ENCODE measurements around the gene SHISAL2A.

- TF ChIP-seq SP1 (IDR thresholded peaks at IDR 0.05) (no peak), FOXA1 (IDR thresholded peaks at IDR 0.05) (no peak), RAD21 (IDR thresholded peaks at IDR 0.05) (no peak), TAF1 (conservative IDR thresholded peaks at IDR 0.05) (no peak), JUND (IDR thresholded peaks at IDR 0.05) (no peak), REST (IDR thresholded peaks at IDR 0.05) (no peak), YY1 (IDR thresholded peaks at IDR 0.05) (no peak), GABPA (IDR thresholded peaks at IDR 0.05 in 1 of 2, conservative IDR thresholded peaks at IDR 0.05 in 1 of 2) (no peak), ATF3 (IDR thresholded peaks at IDR 0.05) (no peak), HNF4G (IDR thresholded peaks at IDR 0.05) (no peak), ZBTB33 (IDR thresholded peaks at IDR 0.05) (no peak), FOXA2 (IDR thresholded peaks at IDR 0.05) (no peak)
- TF ChIP-seq, protein P1, sequence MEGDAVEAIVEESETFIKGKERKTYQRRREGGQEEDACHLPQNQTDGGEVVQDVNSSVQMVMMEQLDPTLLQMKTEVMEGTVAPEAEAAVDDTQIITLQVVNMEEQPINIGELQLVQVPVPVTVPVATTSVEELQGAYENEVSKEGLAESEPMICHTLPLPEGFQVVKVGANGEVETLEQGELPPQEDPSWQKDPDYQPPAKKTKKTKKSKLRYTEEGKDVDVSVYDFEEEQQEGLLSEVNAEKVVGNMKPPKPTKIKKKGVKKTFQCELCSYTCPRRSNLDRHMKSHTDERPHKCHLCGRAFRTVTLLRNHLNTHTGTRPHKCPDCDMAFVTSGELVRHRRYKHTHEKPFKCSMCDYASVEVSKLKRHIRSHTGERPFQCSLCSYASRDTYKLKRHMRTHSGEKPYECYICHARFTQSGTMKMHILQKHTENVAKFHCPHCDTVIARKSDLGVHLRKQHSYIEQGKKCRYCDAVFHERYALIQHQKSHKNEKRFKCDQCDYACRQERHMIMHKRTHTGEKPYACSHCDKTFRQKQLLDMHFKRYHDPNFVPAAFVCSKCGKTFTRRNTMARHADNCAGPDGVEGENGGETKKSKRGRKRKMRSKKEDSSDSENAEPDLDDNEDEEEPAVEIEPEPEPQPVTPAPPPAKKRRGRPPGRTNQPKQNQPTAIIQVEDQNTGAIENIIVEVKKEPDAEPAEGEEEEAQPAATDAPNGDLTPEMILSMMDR (IDR thresholded peaks at IDR 0.05; ENCODE audit: low read depth, low read length, missing input control) = no peak
- TF ChIP-seq, protein P2, sequence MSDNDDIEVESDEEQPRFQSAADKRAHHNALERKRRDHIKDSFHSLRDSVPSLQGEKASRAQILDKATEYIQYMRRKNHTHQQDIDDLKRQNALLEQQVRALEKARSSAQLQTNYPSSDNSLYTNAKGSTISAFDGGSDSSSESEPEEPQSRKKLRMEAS (IDR thresholded peaks at IDR 0.05) = no peak
Observed at GRCh38 chr1:52627028-52627427, 5.9 kb upstream of the SHISAL2A start.

All from liver (tissue), 3 donors.